ENCODE data around the gene KIF16B. TPM values are rescaled to one million over a fixed set of nuclear protein-coding genes. Genes with fewer than 3 reads are reported as not detected.

The KIF16B gene
- total RNA-seq, 2 experiments from 2014 or later, result 3.5 to 4.2 TPM

GRCh38 chr20:16481977-16482376 lies 91.3 kb downstream of the KIF16B start:
- POLR2A ChIA-PET, result no interaction called here
- H3K4me1 Mint-ChIP-seq (ENCODE audit: low read depth), result no peaks in the 10 kb centered on the region

GRCh38 chr20:16479666-16480065 lies 93.6 kb downstream of the KIF16B start:
- no peak overlapping the region for H3K27ac Mint-ChIP-seq
- no peak overlapping the region for H3K4me3 Mint-ChIP-seq
- ChIA-PET CTCF (no interaction called here), POLR2A (no interaction called here)
- intact Hi-C loops (cut with micrococcal nuclease), result no loop called here
- DNase-seq, result no peak
- H3K36me3 Mint-ChIP-seq (ENCODE audit: low read depth), result peaks cover 3% of the 10 kb centered on the region
- TF ChIP-seq CTCF (IDR thresholded peaks at IDR 0.05), result no peak
- no peaks in the 10 kb centered on the region for H3K27me3 Mint-ChIP-seq
- H3K9me3 Mint-ChIP-seq, result no peaks in the 10 kb centered on the region
- no peak for ATAC-seq
- H3K4me1 Mint-ChIP-seq (ENCODE audit: low read depth), result no peaks in the 10 kb centered on the region

More at GRCh38 chr20:16481977-16482376, 91.3 kb downstream of the KIF16B start:
- no peak for TF ChIP-seq CTCF (IDR thresholded peaks at IDR 0.05)
- no peaks in the 10 kb centered on the region for H3K27me3 Mint-ChIP-seq
- intact Hi-C loops (cut with micrococcal nuclease), result no loop called here
- no peak overlapping the region for H3K4me3 Mint-ChIP-seq
- peaks cover 3% of the 10 kb centered on the region for H3K36me3 Mint-ChIP-seq (ENCODE audit: low read depth)
- H3K27ac Mint-ChIP-seq, result no peak overlapping the region
- H3K9me3 Mint-ChIP-seq, result no peaks in the 10 kb centered on the region
- ATAC-seq, result no peak
- CTCF ChIA-PET, result no interaction called here
- no peak for DNase-seq

- ATAC-seq (no peak), DNase-seq (no peak)
- no peaks in the 10 kb centered on the region for H3K4me1 Mint-ChIP-seq (ENCODE audit: low read depth)
- POLR2A ChIA-PET, result no interaction called here
- H3K4me3 Mint-ChIP-seq, result no peak overlapping the region
- no peak overlapping the region for H3K27ac Mint-ChIP-seq
- no peaks in the 10 kb centered on the region for H3K27me3 Mint-ChIP-seq
- no peak for TF ChIP-seq CTCF (IDR thresholded peaks at IDR 0.05)
- intact Hi-C loops (cut with micrococcal nuclease), result no loop called here
- peaks cover 3% of the 10 kb centered on the region for H3K36me3 Mint-ChIP-seq (ENCODE audit: low read depth)
- CTCF ChIA-PET, result no interaction called here
- no peaks in the 10 kb centered on the region for H3K9me3 Mint-ChIP-seq
Observed at GRCh38 chr20:16477632-16478031, 95.6 kb downstream of the KIF16B start.

GRCh38 chr20:16476032-16476431 lies 97.2 kb downstream of the KIF16B start:
- H3K4me3 Mint-ChIP-seq, result no peak overlapping the region
- no peak for DNase-seq
- CTCF ChIA-PET, result interaction anchor here (0.7 to 1.4 kb wide), 15 partner anchors 9 to 767 kb away, joined by 3 to 5 read pairs (median 3); no protein-coding TSS in a partner anchor
- H3K36me3 Mint-ChIP-seq (ENCODE audit: low read depth), result peaks cover 3% of the 10 kb centered on the region
- ATAC-seq, result peak; percentile 56
- TF ChIP-seq CTCF (IDR thresholded peaks at IDR 0.05), result peak; percentile 71
- intact Hi-C loops (cut with micrococcal nuclease), result no loop called here
- H3K4me1 Mint-ChIP-seq (ENCODE audit: low read depth), result no peaks in the 10 kb centered on the region
- H3K27me3 Mint-ChIP-seq, result no peaks in the 10 kb centered on the region
- POLR2A ChIA-PET, result no interaction called here
- H3K27ac Mint-ChIP-seq, result no peak overlapping the region
- H3K9me3 Mint-ChIP-seq, result no peaks in the 10 kb centered on the region

- TF ChIP-seq CTCF (IDR thresholded peaks at IDR 0.05), result no peak
- no peaks in the 10 kb centered on the region for H3K4me1 Mint-ChIP-seq (ENCODE audit: low read depth)
- ATAC-seq, result no peak
- CTCF ChIA-PET, result interaction anchor here (0.7 to 1.4 kb wide), 16 partner anchors 9 to 766 kb away, joined by 3 to 5 read pairs (median 3); no protein-coding TSS in a partner anchor
- POLR2A ChIA-PET, result interaction anchor here (0.5 kb wide), 1 partner anchor 1179 kb away, joined by 3 read pairs; no protein-coding TSS in a partner anchor
- H3K4me3 Mint-ChIP-seq, result no peak overlapping the region
- H3K9me3 Mint-ChIP-seq, result no peaks in the 10 kb centered on the region
- intact Hi-C loops (cut with micrococcal nuclease), result no loop called here
- DNase-seq, result no peak
- H3K36me3 Mint-ChIP-seq (ENCODE audit: low read depth), result peaks cover 3% of the 10 kb centered on the region
- no peak overlapping the region for H3K27ac Mint-ChIP-seq
- H3K27me3 Mint-ChIP-seq, result no peaks in the 10 kb centered on the region
Observed at GRCh38 chr20:16475225-16475624, 98.0 kb downstream of the KIF16B start.
